ENCODE measurements around the gene GLIS1. TPM values are rescaled to one million over a fixed set of nuclear protein-coding genes. Genes with fewer than 3 reads are reported as not detected.
A peak's percentile ranks its signal among the peaks of the same experiment; 100 is the strongest.

The GLIS1 gene
- total and polyA plus RNA-seq, 2 of the 8 experiments (the other 6 are each of a cell fraction or from before 2014, with no cell fraction given), result 0.15 to 0.22 TPM

DNA sequence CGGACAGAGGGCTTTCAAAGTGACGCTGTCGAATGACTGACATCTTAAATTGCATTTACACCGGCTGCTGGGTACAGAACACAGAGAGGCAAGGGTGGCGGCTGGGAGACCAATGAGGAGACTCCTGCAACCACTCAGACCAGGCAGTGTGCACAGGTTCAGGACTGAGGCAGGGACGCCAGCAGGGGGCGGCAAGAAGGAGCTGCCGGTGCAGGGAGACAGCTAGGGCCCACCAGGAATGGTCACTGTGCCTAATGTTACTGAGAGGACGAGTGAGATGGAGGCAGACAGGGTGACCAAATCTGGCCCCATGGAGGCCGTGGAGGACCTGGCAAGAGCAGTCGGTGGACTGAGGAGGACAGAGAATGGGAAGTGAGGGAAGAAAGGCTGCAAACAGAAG is 23.5 kb downstream of the GLIS1 start:
- no peak overlapping the region; the same call in 1 of the 2 replicates for H4K8ac ChIP-seq (ENCODE audit: extremely low read depth, insufficient read depth, low read length)
- no peaks in the 10 kb centered on the region; a peak in 3 of 7 replicates for H3K4me1 ChIP-seq (replicated peaks in 1 of 4; ENCODE audit: control insufficient read depth in 3 of 4, insufficient read depth in 4 of 4, low read length in 3 of 4)
- H3K18ac ChIP-seq (ENCODE audit: extremely low read depth, low read length), result no peak overlapping the region; the same call in 1 of the 2 replicates
- WGBS, 2 experiments (ENCODE audit: extremely low coverage in 1 of 2, insufficient coverage in 1 of 2, insufficient read length in 1 of 2, insufficient replicate concordance in 2 of 2, low coverage in 1 of 2, low lambda C conversion rate in 2 of 2, missing lambda C conversion rate in 1 of 2), result 62% methylated on average over 11 of the region's 11 CpGs; no CpG with 5 or more reads in 1 of the 2 experiments
- H3K27me3 ChIP-seq (replicated peaks in 1 of 4; ENCODE audit: control insufficient read depth in 3 of 4, extremely low read depth in 1 of 4, insufficient read depth in 3 of 4, low read length in 3 of 4), result no peaks in the 10 kb centered on the region
- H4K5ac ChIP-seq (ENCODE audit: insufficient read length, low read depth, low read length), result no peak overlapping the region
- FAIRE-seq (peak; percentile 73), DNase-seq (ENCODE audit: low read depth in 1 of 2, low spot score in 2 of 2) (peak; percentile 29 to 84)
- no peak overlapping the region for H3K4me3 ChIP-seq (ENCODE audit: extremely low read depth in 1 of 4, insufficient read depth in 2 of 4, low read depth in 3 of 4, low read length in 4 of 4)
- H3K9ac ChIP-seq (replicated peaks in 1 of 4; ENCODE audit: extremely low read depth in 1 of 4, low read depth in 3 of 4, low read length in 3 of 4), result no peak overlapping the region
- H3K56ac ChIP-seq (replicated peaks; ENCODE audit: insufficient read length, low read depth, low read length), result no peak overlapping the region
- no peak overlapping the region for H2AK5ac ChIP-seq (ENCODE audit: low read depth, low read length)
- no peak overlapping the region for H2AFZ ChIP-seq (ENCODE audit: low read length)
- H2BK120ac ChIP-seq (replicated peaks; ENCODE audit: low read depth, low read length), result no peak overlapping the region
- no peak overlapping the region for H3K4ac ChIP-seq (replicated peaks; ENCODE audit: insufficient read length, low read depth, low read length)
- no peaks in the 10 kb centered on the region for H3K9me3 ChIP-seq (ENCODE audit: insufficient read depth in 2 of 2, low read depth in 1 of 2, low read length in 1 of 2)
- peak; percentile 45 to 64 for TF ChIP-seq RAD21 (IDR thresholded peaks at IDR 0.05 in 1 of 2, conservative IDR thresholded peaks at IDR 0.05 in 1 of 2; ENCODE audit: low read depth in 2 of 2, low read length in 2 of 2)
- TF ChIP-seq, protein P1, sequence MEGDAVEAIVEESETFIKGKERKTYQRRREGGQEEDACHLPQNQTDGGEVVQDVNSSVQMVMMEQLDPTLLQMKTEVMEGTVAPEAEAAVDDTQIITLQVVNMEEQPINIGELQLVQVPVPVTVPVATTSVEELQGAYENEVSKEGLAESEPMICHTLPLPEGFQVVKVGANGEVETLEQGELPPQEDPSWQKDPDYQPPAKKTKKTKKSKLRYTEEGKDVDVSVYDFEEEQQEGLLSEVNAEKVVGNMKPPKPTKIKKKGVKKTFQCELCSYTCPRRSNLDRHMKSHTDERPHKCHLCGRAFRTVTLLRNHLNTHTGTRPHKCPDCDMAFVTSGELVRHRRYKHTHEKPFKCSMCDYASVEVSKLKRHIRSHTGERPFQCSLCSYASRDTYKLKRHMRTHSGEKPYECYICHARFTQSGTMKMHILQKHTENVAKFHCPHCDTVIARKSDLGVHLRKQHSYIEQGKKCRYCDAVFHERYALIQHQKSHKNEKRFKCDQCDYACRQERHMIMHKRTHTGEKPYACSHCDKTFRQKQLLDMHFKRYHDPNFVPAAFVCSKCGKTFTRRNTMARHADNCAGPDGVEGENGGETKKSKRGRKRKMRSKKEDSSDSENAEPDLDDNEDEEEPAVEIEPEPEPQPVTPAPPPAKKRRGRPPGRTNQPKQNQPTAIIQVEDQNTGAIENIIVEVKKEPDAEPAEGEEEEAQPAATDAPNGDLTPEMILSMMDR (IDR thresholded peaks at IDR 0.05; ENCODE audit: control extremely low read depth in 1 of 3, insufficient read depth in 1 of 3, low read depth in 1 of 3, low read length in 3 of 3), result peak; percentile 66 to 90 (median 78)
- TF ChIP-seq BCL11A (IDR thresholded peaks at IDR 0.05; ENCODE audit: low read depth in 2 of 2, low read length in 2 of 2), result no peak
- no peaks in the 10 kb centered on the region for H3K79me2 ChIP-seq (ENCODE audit: control insufficient read depth in 1 of 2, insufficient read depth in 2 of 2, low read length in 2 of 2)
- H4K91ac ChIP-seq (replicated peaks; ENCODE audit: insufficient read length, low read length), result no peak overlapping the region
- H3K23ac ChIP-seq (ENCODE audit: insufficient read length), result no peak overlapping the region
- CTCF ChIA-PET (ENCODE audit: partially characterized antibody), result interaction anchor here (0.6 to 4.3 kb wide), 41 partner anchors 8 to 323 kb away, joined by 3 to 50 read pairs (median 4); no protein-coding TSS in a partner anchor
- H2BK12ac ChIP-seq (ENCODE audit: low read depth, low read length), result no peak overlapping the region; the same call in 1 of the 2 replicates
- no peak overlapping the region for H3K27ac ChIP-seq (ENCODE audit: low read depth, low read length)
- no peaks in the 10 kb centered on the region for H3K79me1 ChIP-seq (ENCODE audit: low read depth, low read length)
- H4K20me1 ChIP-seq (replicated peaks in 1 of 2; ENCODE audit: control insufficient read depth in 1 of 2, insufficient read depth in 2 of 2, low read length in 2 of 2), result no peaks in the 10 kb centered on the region
- H2BK20ac ChIP-seq (ENCODE audit: low read length), result 0 out of 2 replicates have a peak overlapping the region, but pooled peaks have one; percentile 27
- no peaks in the 10 kb centered on the region; the same call in 1 of the 2 replicates for H3K23me2 ChIP-seq (ENCODE audit: low read depth, low read length)
- H2BK5ac ChIP-seq (ENCODE audit: low read depth, low read length), result no peak overlapping the region
- no peak overlapping the region for H3K14ac ChIP-seq (ENCODE audit: insufficient read length)
- POLR2A ChIA-PET (ENCODE audit: partially characterized antibody), result interaction anchor here (1.2 kb wide), 1 partner anchor 23 kb away, joined by 3 read pairs; the partner anchor contains the start of gene GLIS1
- no peak overlapping the region for H3K4me2 ChIP-seq (ENCODE audit: insufficient read depth in 1 of 2, low read depth in 2 of 2, low read length in 2 of 2)
- H3K36me3 ChIP-seq (ENCODE audit: control insufficient read depth in 2 of 4, insufficient read depth in 4 of 4, low read length in 3 of 4), result no peaks in the 10 kb centered on the region
- H2BK15ac ChIP-seq (ENCODE audit: low read length), result peak overlapping the region; percentile 66; the same call in 1 of the 2 replicates

Data from H1 (cell line).